BJ (cell line): ENCODE measurements around the gene SLC26A8. TPM values are rescaled to one million over a fixed set of nuclear protein-coding genes. Genes with fewer than 3 reads are reported as not detected.

Experiments
- CTCF ChIA-PET: fragments of 350-600 bp; formaldehyde crosslinking; extraction: SDS; loops from one replicate; lab custom pipeline; 2021; ENCODE audit warnings: antibody characterized with exemption, inconsistent platforms; lab: Yijun Ruan, JAX
- POLR2A ChIA-PET: fragments of 300-600 bp; sonication (Branson Sonifier 250); formaldehyde crosslinking; extraction: SDS; loops from one replicate; lab custom pipeline; 2021; ENCODE audit warnings: antibody characterized with exemption; lab: Charles Lee
- DNase-seq: peaks from one replicate; pipeline ENCODE4 v3.0.0-alpha.2; 2011; ENCODE audit warnings: low read depth
- H3K27me3 ChIP-seq: 2 replicates; pipeline ENCODE4 v1.6.0; 2011; ENCODE audit warnings: low read length; ENCODE audit not compliant: control insufficient read depth, insufficient read depth
- H3K36me3 ChIP-seq: 2 replicates; pipeline ENCODE4 v1.5.1; 2011; ENCODE audit warnings: low read length; ENCODE audit not compliant: control insufficient read depth, insufficient read depth
- H3K4me3 ChIP-seq: 2 replicates; pipeline ENCODE4 v1.5.1; 2011; ENCODE audit warnings: low read depth, mild to moderate bottlenecking, control low read depth, low read length
- polyA plus RNA-seq: library from polyadenylated mRNA; depleted of rRNA; stranded (reverse); fragments of >200 nt; gene quantifications from 2 replicates; pipeline ENCODE4 v1.2.3, GENCODE V29; 2011
- TF ChIP-seq, protein P1 (sequence below): IDR thresholded peaks from 2 replicates; pipeline ENCODE4 v1.5.1; 2011; ENCODE audit warnings: low read depth, mild to moderate bottlenecking, control low read depth, inconsistent platforms, low read length, moderate library complexity; ENCODE audit not compliant: insufficient read depth

The SLC26A8 gene
- polyA plus RNA-seq, 1 experiment, result not detected

DNA sequence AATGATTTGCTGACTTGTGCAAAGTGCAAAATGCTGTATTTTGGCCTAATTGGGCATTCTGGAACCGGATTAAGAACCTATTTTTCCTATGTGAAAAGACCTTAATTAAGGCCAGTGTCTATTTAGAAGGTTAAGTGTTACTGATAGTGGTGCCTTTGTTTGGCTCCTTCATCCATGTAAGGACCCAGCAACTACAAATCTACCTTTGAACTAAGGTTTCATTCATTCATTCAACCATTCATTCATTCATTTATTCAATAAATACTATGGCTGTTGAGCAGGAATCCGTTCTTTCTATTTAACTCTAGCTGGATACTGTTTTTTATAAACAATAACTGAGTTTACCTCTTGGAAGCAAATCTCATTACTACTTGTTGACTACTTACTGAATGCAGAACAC lies 36.8 kb upstream of the SLC26A8 start:
- CTCF ChIA-PET, result interaction anchor here (1.6 kb wide), 1 partner anchor 10 kb away, joined by 4 read pairs; no protein-coding TSS in a partner anchor
- Histone ChIP-seq H3K36me3 (peaks cover 3% of the 10 kb centered on the region; the same call in 1 of the 2 replicates), H3K4me3 (no peak overlapping the region), H3K27me3 (no peaks in the 10 kb centered on the region)
- TF ChIP-seq, protein P1, sequence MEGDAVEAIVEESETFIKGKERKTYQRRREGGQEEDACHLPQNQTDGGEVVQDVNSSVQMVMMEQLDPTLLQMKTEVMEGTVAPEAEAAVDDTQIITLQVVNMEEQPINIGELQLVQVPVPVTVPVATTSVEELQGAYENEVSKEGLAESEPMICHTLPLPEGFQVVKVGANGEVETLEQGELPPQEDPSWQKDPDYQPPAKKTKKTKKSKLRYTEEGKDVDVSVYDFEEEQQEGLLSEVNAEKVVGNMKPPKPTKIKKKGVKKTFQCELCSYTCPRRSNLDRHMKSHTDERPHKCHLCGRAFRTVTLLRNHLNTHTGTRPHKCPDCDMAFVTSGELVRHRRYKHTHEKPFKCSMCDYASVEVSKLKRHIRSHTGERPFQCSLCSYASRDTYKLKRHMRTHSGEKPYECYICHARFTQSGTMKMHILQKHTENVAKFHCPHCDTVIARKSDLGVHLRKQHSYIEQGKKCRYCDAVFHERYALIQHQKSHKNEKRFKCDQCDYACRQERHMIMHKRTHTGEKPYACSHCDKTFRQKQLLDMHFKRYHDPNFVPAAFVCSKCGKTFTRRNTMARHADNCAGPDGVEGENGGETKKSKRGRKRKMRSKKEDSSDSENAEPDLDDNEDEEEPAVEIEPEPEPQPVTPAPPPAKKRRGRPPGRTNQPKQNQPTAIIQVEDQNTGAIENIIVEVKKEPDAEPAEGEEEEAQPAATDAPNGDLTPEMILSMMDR, result no peak
- DNase-seq, result no peak
- POLR2A ChIA-PET, result no interaction called here

DNA sequence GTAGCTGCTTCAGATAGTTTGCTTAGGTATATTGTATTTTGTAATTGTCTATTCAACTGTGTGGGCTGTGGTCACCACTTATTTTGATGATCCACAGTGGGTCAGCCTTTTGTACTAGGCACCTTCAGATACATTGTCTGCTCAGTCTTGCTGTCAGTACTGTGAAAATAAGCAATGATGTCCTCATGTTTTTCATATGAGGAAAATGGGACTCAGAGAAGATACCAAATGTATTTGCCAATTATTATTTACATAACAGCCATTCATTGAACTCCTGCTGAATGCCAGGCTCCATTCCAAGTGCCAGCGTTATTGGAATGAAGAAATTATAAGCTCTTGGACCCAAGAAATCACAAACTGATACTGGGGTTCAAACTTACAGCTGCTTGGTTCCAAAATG lies 31.7 kb upstream of the SLC26A8 start:
- TF ChIP-seq, protein P1, result no peak
- ChIA-PET CTCF (interaction anchor here (0.9 to 1.4 kb wide), 2 partner anchors 29 to 33 kb away, joined by 4 read pairs; partner anchors contain the start of gene MAPK14), POLR2A (no interaction called here)
- Histone ChIP-seq H3K36me3 (peaks cover 3% of the 10 kb centered on the region; the same call in 1 of the 2 replicates), H3K4me3 (no peak overlapping the region), H3K27me3 (no peaks in the 10 kb centered on the region)
- no peak for DNase-seq

GRCh38 chr6:36054956-36055355 lies 30.5 kb upstream of the SLC26A8 start:
- Histone ChIP-seq H3K27me3 (no peaks in the 10 kb centered on the region), H3K36me3 (peaks cover 1% of the 10 kb centered on the region; the same call in 1 of the 2 replicates), H3K4me3 (no peak overlapping the region)
- no peak for DNase-seq
- CTCF ChIA-PET, result no interaction called here
- TF ChIP-seq, protein P1, result no peak
- POLR2A ChIA-PET, result no interaction called here

- CTCF ChIA-PET, result no interaction called here
- Histone ChIP-seq H3K36me3 (no peaks in the 10 kb centered on the region), H3K4me3 (no peak overlapping the region), H3K27me3 (no peaks in the 10 kb centered on the region)
- POLR2A ChIA-PET, result no interaction called here
- TF ChIP-seq, protein P1, result no peak
- no peak for DNase-seq
Measured at GRCh38 chr6:36054415-36054814, 30.0 kb upstream of the SLC26A8 start.

DNA sequence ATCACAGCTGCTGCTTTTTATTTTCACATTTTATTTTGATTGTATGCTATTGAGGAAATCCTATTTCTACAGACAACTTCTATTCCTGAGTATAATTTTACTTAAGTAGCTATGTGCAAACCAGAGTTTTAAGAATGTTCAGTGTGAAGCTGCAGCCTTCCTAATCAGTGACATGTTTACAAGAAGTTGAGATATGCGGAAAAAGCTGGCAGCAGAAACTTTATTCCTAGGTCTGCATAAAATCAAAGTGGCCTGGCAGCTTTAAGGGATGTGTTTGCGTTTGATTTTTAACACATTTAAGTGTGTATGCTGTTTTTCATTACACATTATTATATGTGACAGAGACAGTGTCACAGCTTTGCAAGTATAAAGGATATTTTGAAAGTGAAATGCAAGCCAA lies 29.4 kb upstream of the SLC26A8 start:
- TF ChIP-seq, protein P1, result no peak
- Histone ChIP-seq H3K36me3 (no peaks in the 10 kb centered on the region), H3K27me3 (no peaks in the 10 kb centered on the region), H3K4me3 (no peak overlapping the region)
- no peak for DNase-seq
- ChIA-PET CTCF (no interaction called here), POLR2A (interaction anchor here (0.6 kb wide), 1 partner anchor 20 kb away, joined by 17 read pairs; no protein-coding TSS in a partner anchor)
